GM18907 (cell line): ENCODE data around the gene SLC38A10.

ENCODE experiments used
- ATAC-seq: cut with Tn5 transposase; IDR thresholded peaks from one replicate; pipeline ENCODE4 v1.9.1; 2021; ENCODE audit warnings: mild to moderate bottlenecking, moderate library complexity; ENCODE audit not compliant: unreplicated experiment

SLC38A10 gene

DNA sequence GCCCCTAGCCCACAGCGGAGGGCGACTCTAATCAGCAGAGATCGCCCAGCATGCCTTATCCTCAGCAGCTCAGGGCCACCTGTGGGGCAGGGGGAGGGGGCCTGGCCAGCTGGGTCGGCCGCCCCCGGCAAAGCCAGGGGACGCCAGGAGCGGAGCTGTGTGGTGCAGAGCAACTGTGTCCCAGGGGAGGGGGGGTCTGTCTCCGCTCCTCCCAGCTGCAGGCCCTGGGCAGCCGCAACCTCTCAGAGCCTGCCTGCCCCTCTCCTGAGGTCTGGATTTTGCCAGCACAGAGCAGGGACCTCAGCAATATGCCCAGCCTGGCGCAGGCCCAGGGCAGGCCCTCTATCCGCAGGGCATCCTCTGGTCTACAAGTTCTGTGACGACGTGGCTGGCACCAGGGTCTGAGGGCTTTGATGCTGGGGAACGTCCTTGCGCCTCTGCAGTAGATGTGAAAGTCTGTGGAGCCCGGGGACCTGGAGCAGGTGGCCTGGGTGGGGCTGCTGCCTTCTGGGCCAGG is 36.5 kb upstream of the SLC38A10 start:
- ATAC-seq, result no peak

- no peak for ATAC-seq
Observed at GRCh38 chr17:81330884-81331245, 35.8 kb upstream of the SLC38A10 start.

GRCh38 chr17:81329927-81330883 is 35.1 kb upstream of the SLC38A10 start:
- no peak for ATAC-seq

DNA sequence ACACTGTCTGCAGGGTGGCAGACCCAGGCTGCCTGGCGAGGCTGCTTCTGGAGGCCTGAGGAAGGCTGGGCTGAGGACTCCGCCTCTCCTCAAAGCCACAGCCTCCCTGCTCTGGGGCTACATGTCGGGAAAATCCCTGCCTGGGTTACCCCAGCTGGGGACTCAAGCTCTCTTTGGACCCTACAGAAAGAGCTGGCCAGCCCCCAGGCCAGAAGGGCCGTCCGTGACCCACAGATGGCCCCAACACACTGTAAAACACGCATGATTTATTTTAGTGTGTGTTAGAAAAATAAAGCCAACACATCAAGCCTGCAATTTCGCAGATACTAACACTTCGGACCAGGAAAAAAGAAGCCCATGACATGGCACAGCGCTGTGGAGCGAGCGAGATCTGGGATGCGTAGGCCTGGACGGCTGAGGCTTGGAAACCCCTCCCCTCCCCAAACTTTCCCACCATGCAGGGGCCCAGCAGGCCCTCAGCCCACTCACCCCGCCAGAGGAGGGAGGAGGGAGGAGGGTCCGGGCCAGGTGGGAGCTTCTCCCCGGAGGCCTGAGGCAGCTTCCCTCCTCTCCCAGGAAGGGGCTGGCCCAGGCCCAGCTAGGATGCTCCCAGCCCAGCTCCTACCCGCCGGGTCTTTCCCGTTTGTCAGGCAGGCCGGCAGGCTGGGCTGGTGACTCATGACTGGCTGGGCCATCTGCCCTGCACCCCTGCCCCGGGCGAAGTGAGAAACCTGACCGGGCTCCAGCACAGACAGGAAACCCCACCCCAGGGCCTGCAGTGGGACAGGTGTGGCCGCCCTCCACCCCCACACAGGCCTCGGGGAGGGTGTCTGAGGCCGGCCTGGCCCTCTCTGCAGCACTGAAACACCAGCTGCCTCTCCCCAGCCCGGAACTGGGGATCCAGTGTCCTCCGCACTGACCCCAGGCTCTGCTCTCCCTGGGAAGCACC is 34.1 kb upstream of the SLC38A10 start:
- ATAC-seq, result no peak

DNA sequence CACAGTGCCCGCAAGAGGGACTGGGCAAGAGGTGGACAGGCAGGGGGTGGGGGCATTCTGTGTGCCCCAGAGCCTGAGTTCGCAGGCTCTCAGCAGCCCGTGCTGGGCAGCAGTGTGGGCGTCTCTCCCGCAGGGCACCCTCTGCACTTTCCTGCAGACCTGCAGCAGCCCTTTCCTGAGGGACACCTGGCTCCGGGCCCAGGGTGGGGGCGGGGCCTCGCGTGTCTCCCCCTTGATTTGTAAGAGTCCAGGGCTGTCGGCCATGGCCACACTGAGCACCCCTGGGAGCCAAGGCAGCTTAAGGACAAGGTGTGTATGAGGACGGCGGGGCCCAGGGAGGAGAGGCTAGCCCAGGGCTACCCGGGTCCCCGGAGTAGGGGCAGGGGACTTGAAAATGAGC is 33.4 kb upstream of the SLC38A10 start:
- ATAC-seq, result no peak

DNA sequence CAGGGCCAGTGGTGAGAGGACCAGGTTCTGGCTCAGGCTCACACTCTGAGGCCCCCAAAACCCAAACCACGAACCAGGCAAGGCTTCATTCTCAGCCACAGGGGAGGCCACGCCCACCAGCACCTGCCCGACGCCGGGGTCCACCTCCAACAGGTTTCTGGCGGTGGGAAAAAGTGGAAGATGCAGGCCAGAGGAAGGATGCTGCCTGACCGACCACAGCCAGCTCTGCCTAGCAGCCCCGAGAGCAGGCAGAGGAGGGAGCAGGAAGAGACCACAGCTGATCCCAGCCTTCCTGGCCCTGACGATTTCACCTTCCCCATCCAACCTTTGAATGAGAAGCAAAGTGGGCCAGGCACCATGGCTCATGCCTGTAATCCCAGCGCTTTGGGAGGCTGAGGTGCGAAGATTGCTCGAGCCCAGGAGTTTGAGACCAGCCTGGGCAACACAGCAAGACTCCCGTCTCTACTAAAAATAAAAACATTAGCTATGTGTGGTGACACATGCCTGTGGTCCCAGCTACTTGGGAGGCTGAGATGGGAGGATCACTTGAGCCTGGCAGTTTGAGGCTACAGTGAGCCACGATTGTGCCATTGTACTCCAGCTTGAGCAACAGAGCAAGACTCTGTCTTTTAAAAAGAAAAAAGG is 30.7 kb upstream of the SLC38A10 start:
- ATAC-seq, result no peak

GRCh38 chr17:81324851-81325713 is 30.0 kb upstream of the SLC38A10 start:
- ATAC-seq, result no peak

GRCh38 chr17:81324177-81324850 is 29.2 kb upstream of the SLC38A10 start:
- no peak for ATAC-seq

DNA sequence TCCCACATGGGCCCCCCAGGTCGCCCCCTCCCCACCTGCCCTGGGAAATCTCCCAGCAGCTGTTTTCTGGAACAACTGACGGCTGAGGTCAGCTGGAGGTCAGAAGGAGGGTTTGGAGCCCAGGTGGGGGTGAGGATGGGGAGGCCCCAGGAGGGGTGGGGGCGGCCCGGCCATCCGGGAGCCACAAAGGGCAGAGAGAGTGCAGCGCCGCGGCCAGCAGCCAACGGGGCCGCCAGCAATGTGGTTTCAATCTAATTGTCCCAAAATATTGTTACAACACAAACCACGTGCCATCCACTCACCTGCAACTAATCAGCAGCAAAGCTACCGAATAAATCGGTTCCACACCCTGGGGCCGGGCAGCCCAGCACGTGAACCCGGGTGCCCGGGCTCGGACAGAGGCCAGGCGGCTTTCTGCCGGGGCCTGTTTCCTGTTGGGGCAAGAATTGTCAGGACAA is 28.3 kb upstream of the SLC38A10 start:
- no peak for ATAC-seq

DNA sequence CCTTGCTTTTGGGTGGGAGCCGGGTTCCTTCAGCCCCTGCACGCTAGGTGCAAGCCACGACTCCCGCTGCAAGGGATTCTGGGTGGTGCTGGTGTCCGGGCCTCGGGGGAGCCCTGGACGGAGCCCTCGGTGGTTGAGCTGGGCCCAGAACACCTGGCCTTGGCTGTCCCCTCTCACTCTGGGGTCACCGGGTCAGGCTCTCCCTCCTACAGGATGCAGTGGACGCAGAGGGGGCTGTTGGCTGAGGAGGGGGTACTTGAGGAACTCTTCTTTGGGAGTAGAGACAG is 27.9 kb upstream of the SLC38A10 start:
- ATAC-seq, result no peak

GRCh38 chr17:81322271-81323082 is 27.4 kb upstream of the SLC38A10 start:
- ATAC-seq, result no peak

- no peak for ATAC-seq
Observed at GRCh38 chr17:81317961-81318605, 23.0 kb upstream of the SLC38A10 start.

DNA sequence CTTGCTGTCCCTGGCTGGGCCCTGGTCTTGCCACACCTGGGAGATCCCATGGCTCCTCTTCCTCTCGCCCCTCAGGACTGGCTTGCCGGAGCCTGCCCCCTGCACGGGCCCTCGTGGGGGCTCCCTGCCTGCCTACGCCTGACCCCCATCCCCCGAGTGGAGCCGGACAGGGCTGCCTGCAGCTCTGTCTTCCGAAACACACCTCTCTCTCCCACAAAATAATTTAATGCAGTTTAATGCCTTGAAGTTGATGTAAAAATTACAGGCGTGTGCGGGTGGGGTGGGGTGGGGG is 22.4 kb upstream of the SLC38A10 start:
- ATAC-seq, result no peak

DNA sequence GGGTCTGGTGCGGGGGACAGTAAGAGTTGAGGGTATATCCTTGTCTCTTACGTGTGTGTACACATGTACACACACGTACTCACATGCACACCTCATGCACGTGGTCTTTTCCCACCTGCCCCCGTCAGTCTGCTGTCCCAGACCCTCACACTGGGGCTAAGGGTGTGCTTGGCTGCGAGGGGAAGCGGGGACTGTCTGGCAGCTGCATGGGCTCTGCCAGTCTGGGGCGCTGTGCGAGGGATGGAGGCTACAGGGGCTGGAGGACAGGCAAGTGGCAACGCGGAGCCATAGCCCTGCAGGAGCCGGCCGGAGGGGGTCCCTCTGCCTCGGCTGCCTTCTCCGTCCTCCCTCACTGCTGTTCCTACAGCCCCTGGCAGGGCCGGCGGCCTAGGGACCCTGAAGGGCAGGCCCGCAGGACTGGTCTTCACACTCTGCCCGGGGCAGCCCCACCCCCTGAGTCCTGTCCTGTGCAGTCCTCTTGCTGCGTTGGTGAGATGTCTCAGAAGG is 20.8 kb upstream of the SLC38A10 start:
- no peak for ATAC-seq

GRCh38 chr17:81315129-81315884 is 20.2 kb upstream of the SLC38A10 start:
- no peak for ATAC-seq

DNA sequence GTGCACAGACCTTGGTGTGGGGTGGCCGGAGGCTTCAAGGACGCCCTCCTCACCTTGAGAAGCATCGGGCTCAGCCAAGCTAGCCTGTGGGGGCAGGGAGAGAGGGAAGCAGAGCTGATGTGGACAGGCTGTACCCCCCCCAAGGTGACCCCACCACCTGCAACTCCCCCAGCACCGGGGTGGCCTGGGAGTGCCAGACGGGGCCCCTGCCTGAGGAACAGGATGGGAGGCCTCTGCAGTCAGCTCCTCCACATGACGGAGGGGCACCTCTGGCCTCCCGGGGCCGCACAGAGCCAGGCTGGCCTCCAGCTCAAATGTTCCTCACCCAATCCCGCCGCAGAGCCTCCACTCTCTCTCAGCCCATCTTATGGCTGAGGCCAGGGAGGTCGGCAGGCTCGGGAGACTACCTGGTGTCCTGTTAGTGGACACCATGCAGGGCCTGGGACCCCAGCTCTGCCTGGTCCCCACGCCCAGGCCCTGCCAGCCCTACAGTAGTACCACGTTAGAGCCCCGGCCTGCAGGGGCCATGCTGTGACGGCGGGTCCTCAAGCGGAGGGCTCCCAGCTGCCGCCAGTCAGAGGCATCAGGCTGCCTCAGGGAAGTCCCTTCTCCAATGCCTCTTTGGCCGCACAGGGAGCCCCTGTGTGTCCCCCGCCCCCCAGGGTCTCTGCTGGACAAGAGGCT is 19.4 kb upstream of the SLC38A10 start:
- no peak for ATAC-seq
